Hypothalamus (tissue), 51 donors: Measurements from ENCODE around the gene CLDN8.

Experiments
- DNase-seq, 51 donors: peaks; one replicate each; lab custom pipeline; 2025; lab: John Stamatoyannopoulos, UW

The CLDN8 gene

DNA sequence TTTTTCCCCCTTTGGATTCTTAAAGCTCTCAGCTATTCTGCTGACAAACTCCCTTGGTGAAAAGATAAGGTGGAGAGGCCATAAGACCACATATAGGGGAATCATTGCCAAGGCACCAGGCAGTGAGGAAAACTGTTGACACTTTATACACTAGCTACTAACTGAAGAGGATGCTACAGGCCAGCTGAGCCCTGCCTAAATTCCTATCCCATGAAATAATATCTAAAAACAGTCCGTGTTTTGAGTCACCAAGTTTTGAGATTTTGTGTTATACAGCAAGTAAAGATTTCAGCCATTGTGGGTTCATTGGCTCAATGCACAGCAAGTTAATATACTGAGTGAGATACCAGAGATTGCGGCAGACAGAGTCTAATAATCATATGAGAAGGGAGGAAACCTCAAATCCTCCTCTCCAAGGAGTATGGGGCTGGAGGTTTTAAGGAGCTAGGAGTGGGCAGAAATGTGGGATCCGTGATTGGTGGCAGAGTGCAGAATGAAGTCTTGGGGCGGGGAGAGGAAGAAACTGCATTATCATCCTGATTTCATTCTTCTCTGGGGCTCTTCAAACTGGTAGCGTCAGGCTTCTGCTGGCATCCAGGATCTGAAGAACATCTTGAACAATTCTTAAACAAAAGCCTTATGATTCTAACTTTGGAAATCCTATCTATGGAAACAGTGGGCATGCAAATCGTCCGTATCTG lies 9.2 kb downstream of the CLDN8 start:
- DNase-seq, result no peak

DNA sequence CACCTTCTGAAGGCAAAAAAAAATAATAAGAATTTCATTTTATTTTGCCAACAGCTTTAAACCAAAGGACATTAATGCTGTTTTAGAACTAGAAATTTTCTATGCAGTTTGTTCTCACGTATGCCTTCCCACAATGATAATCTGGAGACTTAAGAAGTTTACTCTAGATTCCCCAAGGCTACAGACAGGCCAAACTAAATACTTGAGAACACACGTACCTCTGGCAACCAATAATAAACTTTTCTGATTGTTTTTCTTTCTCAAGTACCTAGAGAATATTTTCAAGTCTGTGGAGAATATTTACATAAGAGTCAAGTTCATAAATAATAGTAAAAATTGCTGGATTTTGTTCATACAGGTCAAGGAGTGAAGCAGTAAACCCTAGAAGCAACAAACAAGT lies 15.9 kb downstream of the CLDN8 start:
- no peak for DNase-seq

DNA sequence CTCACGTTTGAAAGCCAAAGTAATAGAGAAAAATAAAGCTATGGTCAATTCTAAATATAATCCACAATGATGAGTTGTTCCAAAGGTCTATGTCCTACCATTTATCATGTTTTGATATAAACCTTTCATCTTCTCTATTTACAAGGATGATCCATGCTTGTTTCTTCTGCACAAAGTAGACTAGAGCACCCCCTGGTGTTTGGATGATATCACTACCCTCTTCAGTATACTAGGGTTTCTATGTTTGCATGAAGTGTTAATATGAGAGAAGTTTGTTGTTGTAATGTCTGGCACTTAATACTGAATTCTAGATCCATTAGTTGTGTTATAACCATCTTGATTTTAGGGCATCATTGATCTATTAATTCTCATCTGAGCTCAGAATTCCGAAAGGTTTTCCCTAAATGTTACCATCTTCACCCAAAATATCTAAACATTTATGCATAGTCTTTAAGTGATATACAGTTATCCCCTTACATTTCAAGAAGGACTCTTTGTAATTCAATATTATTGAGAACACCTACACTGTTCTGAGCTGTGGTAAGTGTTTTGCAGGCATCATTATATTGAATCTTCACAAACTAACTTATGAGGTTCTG lies 21.1 kb downstream of the CLDN8 start:
- peak in 1 of 51 donors; percentile 1 for DNase-seq

DNA sequence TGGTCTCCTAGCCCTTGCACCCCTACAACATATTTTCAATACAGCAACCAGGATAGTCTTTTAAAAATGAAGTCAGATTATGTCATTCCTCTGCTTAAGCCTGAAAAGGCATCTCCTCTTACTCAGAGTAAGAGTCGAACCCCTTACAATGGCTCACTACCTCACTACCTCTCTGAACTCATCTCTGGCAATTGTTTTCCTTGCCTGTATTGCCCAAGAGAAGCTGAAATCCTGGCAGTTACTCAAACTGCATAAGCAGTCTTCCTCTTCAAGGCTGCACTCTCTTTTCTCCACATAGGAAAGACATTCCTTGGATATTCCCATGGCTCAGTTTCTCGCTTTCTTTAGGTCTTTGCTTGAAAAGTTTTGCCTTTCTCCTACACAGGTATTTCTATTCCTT lies 22.7 kb downstream of the CLDN8 start:
- DNase-seq, result no peak

DNA sequence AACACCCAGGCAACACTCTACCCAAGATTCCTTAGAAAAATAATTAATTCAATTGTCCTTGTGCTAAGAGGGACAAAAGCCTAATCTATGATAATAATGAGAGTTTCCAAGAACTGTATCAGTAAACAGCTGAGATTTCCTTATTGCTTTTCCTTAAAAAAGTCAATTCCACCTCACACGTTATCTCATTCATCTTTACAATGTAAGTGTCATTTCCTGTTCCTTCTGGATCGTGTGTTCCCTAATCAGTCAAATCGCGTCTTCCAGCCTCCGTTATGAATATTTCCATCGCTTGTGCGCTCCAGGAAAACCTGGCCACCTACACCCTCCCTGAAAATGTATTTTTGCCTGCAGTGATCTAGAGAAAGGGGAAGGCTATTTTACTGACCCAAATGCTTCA lies 25.3 kb downstream of the CLDN8 start:
- no peak for DNase-seq

DNA sequence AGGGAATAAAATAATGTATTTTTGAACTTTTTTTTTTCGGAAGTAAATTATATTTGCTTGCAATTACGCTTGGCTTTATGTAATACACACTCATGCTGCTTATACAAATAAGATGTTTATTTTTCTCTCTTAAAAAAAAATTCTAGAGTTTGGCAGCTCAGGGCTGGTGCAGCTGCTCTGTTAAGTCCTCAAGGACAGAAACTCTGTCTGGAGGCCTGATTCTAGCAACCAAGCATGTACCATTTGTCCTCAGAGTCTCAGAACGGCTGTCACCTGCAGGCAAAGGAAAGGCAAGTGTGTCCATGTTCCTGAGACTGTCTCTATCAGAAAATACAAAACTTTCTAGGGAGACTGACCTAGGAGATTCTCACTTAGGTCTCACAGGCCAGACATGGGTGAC lies 26.1 kb downstream of the CLDN8 start:
- DNase-seq, result no peak

DNA sequence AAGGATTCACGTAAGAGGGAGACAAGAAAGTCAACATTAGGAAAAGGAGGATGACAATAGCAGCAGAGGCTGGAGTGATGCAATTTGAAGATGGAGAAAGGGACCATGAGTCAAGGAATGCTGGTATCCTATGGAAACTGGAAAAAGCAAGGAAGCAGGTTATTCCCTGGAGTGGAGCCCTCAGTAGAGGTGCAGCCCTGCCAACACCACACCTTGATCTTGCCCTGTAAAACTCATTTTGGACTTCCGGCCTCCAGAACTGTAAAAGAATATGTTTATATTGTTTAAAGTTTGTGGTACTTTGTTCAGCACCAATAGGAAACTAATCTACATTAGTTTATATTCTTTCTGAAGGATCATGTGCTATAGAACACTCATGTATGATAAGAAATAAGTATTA lies 29.7 kb downstream of the CLDN8 start:
- no peak for DNase-seq

DNA sequence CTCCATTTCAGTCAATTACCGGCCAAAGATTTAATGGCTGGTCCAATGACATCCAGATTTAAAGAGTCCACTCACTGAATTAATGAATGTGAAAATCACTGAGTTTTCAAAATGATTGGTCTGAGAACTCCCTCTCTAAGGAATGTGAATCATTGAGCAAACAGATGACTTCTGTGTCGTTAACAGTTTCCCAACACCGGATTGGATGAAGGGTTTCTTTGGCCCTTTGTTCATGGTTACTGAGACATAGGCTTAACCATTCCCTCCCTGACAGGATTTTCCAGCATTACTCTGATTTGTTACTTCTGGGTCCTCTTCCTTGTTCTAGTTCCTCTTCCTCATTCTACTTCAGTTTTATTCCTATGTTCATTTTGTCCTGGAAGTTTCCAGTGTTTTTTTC lies 47.8 kb downstream of the CLDN8 start:
- DNase-seq, result no peak

DNA sequence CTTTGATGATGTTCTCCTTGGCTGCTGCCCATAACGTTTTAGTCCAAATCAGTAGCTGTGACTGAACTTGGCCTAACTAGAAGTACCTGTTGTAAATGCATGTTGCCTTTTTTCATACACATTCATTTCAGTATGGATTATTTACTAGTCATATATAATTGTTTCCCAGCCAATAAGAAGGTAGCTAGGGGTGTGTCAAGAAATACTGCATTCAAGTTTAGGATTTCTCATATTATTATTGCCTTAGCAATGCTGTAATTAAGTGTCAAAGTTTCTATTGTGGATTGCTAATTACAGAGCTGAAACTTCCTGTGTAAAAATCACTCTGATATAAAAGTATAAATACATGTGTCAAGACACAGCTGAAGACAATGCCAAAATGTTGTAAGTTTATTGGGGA lies 49.2 kb downstream of the CLDN8 start, which contains the start of gene CLDN17:
CLDN17 (minus strand) TSS at position 101 of the 400 bp plus-strand sequence. CDS start 188 bp downstream, outside the sequence.
- DNase-seq, result no peak

DNA sequence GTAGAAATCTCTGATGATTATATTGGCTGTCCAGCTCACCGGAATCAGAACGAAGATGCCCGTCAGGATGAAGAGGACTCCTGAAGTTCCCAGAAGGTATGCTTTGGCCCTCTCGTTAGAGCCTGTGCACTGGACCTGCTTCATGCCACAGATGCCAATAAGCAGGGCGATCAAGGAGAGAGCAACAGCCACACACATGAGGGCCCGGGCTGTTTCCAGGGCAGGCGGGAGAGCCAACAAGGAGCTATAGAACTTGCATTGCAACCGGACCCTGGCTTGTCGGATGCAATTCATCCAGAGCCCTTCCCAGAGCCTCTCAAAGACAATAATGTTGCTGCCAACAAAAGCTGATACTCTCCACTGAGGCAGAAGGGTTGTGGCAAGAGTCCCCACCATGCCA lies 49.7 kb downstream of the CLDN8 start:
- DNase-seq, result no peak

DNA sequence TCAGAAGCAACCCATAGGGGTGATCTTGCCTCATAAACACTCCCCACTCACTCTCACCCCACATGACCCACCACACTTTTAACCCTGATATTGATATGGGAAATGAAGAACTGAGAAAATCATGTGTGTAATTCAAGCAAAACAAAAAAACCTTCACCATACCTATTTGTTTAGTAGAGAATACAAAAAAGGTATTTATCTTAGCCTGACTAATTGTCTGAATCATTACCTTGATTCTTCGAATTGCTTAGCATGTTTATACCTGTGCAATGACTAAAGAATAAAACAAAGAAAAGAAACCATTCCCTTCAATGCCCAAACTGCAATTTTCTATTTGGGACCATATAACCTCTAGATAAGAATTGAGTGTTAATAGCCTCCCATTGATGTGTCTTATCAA lies 51.1 kb downstream of the CLDN8 start:
- no peak for DNase-seq
